Stimulated activated CD4-positive, alpha-beta T cell treated with anti-CD3 and anti-CD28 coated beads, Interleukin-12 subunit alpha, Interleukin-12 subunit beta, amount 100 ng/mL, for 48 hours (primary cell): ENCODE data around the gene SP4.

Experiments
- DNase-seq, 3 donors: peaks; one replicate each; pipeline ENCODE4 v3.0.0-alpha.2; 2020; ENCODE audit warnings: low read depth in 2 of 3, low spot score in 1 of 3

Gene SP4

GRCh38 chr7:21443149-21443841 is 15.4 kb downstream of the SP4 start:
- no peak for DNase-seq

GRCh38 chr7:21448974-21449373 is 21.1 kb downstream of the SP4 start:
- DNase-seq: no peak

GRCh38 chr7:21450076-21450475 is 22.2 kb downstream of the SP4 start:
- DNase-seq: no peak

GRCh38 chr7:21450941-21451340 is 23.1 kb downstream of the SP4 start:
- DNase-seq: no peak

- no peak for DNase-seq
Measured at GRCh38 chr7:21454182-21454581, 26.3 kb downstream of the SP4 start.

GRCh38 chr7:21454906-21455305 is 27.0 kb downstream of the SP4 start:
- no peak for DNase-seq

- no peak for DNase-seq
Measured at GRCh38 chr7:21461282-21461681, 33.4 kb downstream of the SP4 start.

- no peak for DNase-seq
Measured at GRCh38 chr7:21462081-21462480, 34.2 kb downstream of the SP4 start.

GRCh38 chr7:21463524-21463923 is 35.6 kb downstream of the SP4 start:
- DNase-seq: no peak

- DNase-seq: no peak
Measured at GRCh38 chr7:21468969-21469368, 41.1 kb downstream of the SP4 start.

GRCh38 chr7:21469894-21470293 is 42.0 kb downstream of the SP4 start:
- no peak for DNase-seq

GRCh38 chr7:21472029-21472428 is 44.1 kb downstream of the SP4 start:
- DNase-seq: no peak

GRCh38 chr7:21476429-21476828 is 48.5 kb downstream of the SP4 start:
- no peak for DNase-seq

GRCh38 chr7:21480693-21481403 is 53.0 kb downstream of the SP4 start:
- no peak for DNase-seq

GRCh38 chr7:21486511-21486910 is 58.6 kb downstream of the SP4 start:
- DNase-seq: no peak

- no peak for DNase-seq
Measured at GRCh38 chr7:21495731-21496130, 67.8 kb downstream of the SP4 start.

- DNase-seq: no peak
Measured at GRCh38 chr7:21497072-21497471, 69.2 kb downstream of the SP4 start.

GRCh38 chr7:21500117-21500832 is 72.4 kb downstream of the SP4 start:
- no peak for DNase-seq

- no peak for DNase-seq
Measured at GRCh38 chr7:21504021-21504420, 76.1 kb downstream of the SP4 start.

- peak in 2 of 3 donors; percentile 6 to 32 for DNase-seq
Measured at GRCh38 chr7:21507627-21508343, 79.9 kb downstream of the SP4 start.

GRCh38 chr7:21508538-21508937 is 80.7 kb downstream of the SP4 start:
- no peak for DNase-seq

GRCh38 chr7:21514062-21514461 is 86.2 kb downstream of the SP4 start:
- no peak for DNase-seq
